Coronary artery (tissue), 2 donors: ENCODE results near the gene NEMF.

Experiments used
- DNase-seq: peaks from one replicate; pipeline ENCODE4 v3.0.0-alpha.2; 2017; ENCODE audit warnings: low spot score
- H3K27ac ChIP-seq, 2 donors: fragments of 200-600 bp; sonication (generic); one replicate each; pipeline ENCODE4 v1.5.1; 2016 to 2019
- H3K4me3 ChIP-seq: fragments of 200-600 bp; sonication (generic); 2 replicates; pipeline ENCODE4 v1.5.1; 2016; ENCODE audit warnings: mild to moderate bottlenecking, moderate library complexity
- CTCF ChIP-seq: fragments of 200-600 bp; sonication (generic); IDR thresholded peaks from one replicate; pipeline ENCODE4 v1.5.1; 2019; ENCODE audit warnings: antibody characterized with exemption

NEMF gene

GRCh38 chr14:49769581-49770211 is 82.9 kb downstream of the NEMF start:
- Histone ChIP-seq H3K4me3 (peak overlapping the region; percentile 91), H3K27ac (peak overlapping the region in 1 of 2 donors; percentile 90)
- no peak for TF ChIP-seq CTCF
- no peak for DNase-seq

GRCh38 chr14:49769171-49769570 is 83.4 kb downstream of the NEMF start:
- no peak for TF ChIP-seq CTCF
- no peak for DNase-seq
- Histone ChIP-seq H3K4me3 (peak overlapping the region; percentile 91), H3K27ac (peak overlapping the region; percentile 90 to 96)

GRCh38 chr14:49768301-49769121 is 84.1 kb downstream of the NEMF start:
- peak; percentile 80 for DNase-seq
- peak overlapping the region; percentile 90 to 96 for H3K27ac ChIP-seq

GRCh38 chr14:49767571-49768300 is 84.9 kb downstream of the NEMF start, which contains the start of gene KLHDC2:
Gene KLHDC2, plus strand, starts transcription at chr14:49768153. Its CDS starts 316 bp downstream, at chr14:49768469.
- peak; percentile 91 for DNase-seq
- no peak for TF ChIP-seq CTCF
- peak within 1 kb of the TSS; percentile 90 to 96 for H3K27ac ChIP-seq
- H3K4me3 ChIP-seq, result peak within 1 kb of the TSS; percentile 91

More at GRCh38 chr14:49768301-49769121, 84.1 kb downstream of the NEMF start:
- no peak for TF ChIP-seq CTCF
- peak overlapping the region; percentile 91 for H3K4me3 ChIP-seq

GRCh38 chr14:49767270-49767570 is 85.4 kb downstream of the NEMF start:
- no peak for DNase-seq
- H3K27ac ChIP-seq, result peak overlapping the region; percentile 90 to 96
- peak overlapping the region; percentile 91 for H3K4me3 ChIP-seq
- no peak for TF ChIP-seq CTCF

- H3K27ac ChIP-seq, result peak overlapping the region; percentile 90 to 96
- no peak for DNase-seq
- no peak for TF ChIP-seq CTCF
- H3K4me3 ChIP-seq, result peak overlapping the region; percentile 91
Observed at GRCh38 chr14:49766839-49767238, 85.7 kb downstream of the NEMF start.
